GM13977 (cell line): Measurements from ENCODE around the gene KLK4.

Experiments used
- DNase-seq: peaks from one replicate; pipeline ENCODE4 v3.0.0; 2012; ENCODE audit warnings: low spot score
- CTCF ChIP-seq: IDR thresholded peaks from 2 replicates; pipeline ENCODE4 v1.5.1; 2012; ENCODE audit warnings: mild to moderate bottlenecking, control low read depth; ENCODE audit not compliant: insufficient read depth; ENCODE audit errors: extremely low read depth, missing control alignments
- in situ Hi-C: fragments of 300-500 bp; cut with MboI; formaldehyde crosslinking; loops from one replicate; pipeline ENCODE4 v1.12.0; 2022; ENCODE audit warnings: low sequenced_read_pairs, low pct_unique_long_range_greater_than_20kb, mixed read lengths, inconsistent platforms; ENCODE audit not compliant: unreplicated experiment

Gene KLK4

GRCh38 chr19:50876456-50876855 is 34.7 kb downstream of the KLK4 start:
- no peak for DNase-seq
- no peak for TF ChIP-seq CTCF
- in situ Hi-C loops, result no loop called here

- TF ChIP-seq CTCF, result no peak
- in situ Hi-C loops, result no loop called here
- peak; percentile 67 for DNase-seq
Measured at GRCh38 chr19:50875795-50876422, 35.3 kb downstream of the KLK4 start.

GRCh38 chr19:50874211-50874610 is 37.0 kb downstream of the KLK4 start:
- in situ Hi-C loops, result no loop called here
- TF ChIP-seq CTCF, result no peak

GRCh38 chr19:50873056-50873455 is 38.1 kb downstream of the KLK4 start, which contains the start of gene KLK2:
KLK2 (plus strand) TSS chr19:50873439; CDS start chr19:50873474, 35 bp downstream.
- no peak for DNase-seq
- TF ChIP-seq CTCF, result no peak
- in situ Hi-C loops, result no loop called here

More at GRCh38 chr19:50874211-50874610, 37.0 kb downstream of the KLK4 start:
- no peak for DNase-seq

GRCh38 chr19:50870417-50871089 is 40.6 kb downstream of the KLK4 start:
- DNase-seq, result no peak
- TF ChIP-seq CTCF, result peak; percentile 17
- in situ Hi-C loops, result no loop called here

- in situ Hi-C loops, result no loop called here
- DNase-seq, result no peak
- no peak for TF ChIP-seq CTCF
Measured at GRCh38 chr19:50869479-50869878, 41.7 kb downstream of the KLK4 start.
